Stomach (tissue), 4 donors: ENCODE measurements around the gene ZNHIT3.

ENCODE experiments used
- POLR2A ChIP-seq, 4 donors: fragments of 450-650 bp; IDR thresholded peaks; one replicate each; pipeline ENCODE4 v1.6.1; 2016; ENCODE audit warnings: antibody characterized with exemption in 4 of 4, control low read depth in 2 of 4, mild to moderate bottlenecking in 1 of 4, moderate library complexity in 1 of 4
- TF ChIP-seq, protein P1 (sequence below), 7 experiments: fragments of 450-650 bp in 4 of 7; fragments of 200-600 bp in 3 of 7; sonication (generic) in 3 of 7; IDR thresholded peaks; one replicate each; pipeline ENCODE4 v1.5.1; 2016 to 2019; ENCODE audit warnings: antibody characterized with exemption in 7 of 7, control low read depth in 2 of 7, mild to moderate bottlenecking in 1 of 7

- TF ChIP-seq, protein P1, sequence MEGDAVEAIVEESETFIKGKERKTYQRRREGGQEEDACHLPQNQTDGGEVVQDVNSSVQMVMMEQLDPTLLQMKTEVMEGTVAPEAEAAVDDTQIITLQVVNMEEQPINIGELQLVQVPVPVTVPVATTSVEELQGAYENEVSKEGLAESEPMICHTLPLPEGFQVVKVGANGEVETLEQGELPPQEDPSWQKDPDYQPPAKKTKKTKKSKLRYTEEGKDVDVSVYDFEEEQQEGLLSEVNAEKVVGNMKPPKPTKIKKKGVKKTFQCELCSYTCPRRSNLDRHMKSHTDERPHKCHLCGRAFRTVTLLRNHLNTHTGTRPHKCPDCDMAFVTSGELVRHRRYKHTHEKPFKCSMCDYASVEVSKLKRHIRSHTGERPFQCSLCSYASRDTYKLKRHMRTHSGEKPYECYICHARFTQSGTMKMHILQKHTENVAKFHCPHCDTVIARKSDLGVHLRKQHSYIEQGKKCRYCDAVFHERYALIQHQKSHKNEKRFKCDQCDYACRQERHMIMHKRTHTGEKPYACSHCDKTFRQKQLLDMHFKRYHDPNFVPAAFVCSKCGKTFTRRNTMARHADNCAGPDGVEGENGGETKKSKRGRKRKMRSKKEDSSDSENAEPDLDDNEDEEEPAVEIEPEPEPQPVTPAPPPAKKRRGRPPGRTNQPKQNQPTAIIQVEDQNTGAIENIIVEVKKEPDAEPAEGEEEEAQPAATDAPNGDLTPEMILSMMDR (IDR thresholded peaks at IDR 0.05), result no peak
- TF ChIP-seq POLR2A (IDR thresholded peaks at IDR 0.05), result no peak
Observed at GRCh38 chr17:36523113-36523512, 36.6 kb downstream of the ZNHIT3 start.
